Hepatocyte (in vitro differentiated cells): Measurements from ENCODE around the gene MATCAP1. TPM values are rescaled to one million over a fixed set of nuclear protein-coding genes. Genes with fewer than 3 reads are reported as not detected.

Experiments used
- DNase-seq: peaks from one replicate; pipeline ENCODE4 v3.0.0-alpha.2; 2016; ENCODE audit warnings: low spot score
- H2AFZ ChIP-seq: fragments of 200-600 bp; sonication (generic); 2 replicates; pipeline ENCODE4 v1.6.0; 2016; ENCODE audit warnings: antibody characterized with exemption, mild to moderate bottlenecking
- H3K27ac ChIP-seq: fragments of 200-600 bp; sonication (generic); 2 replicates; pipeline ENCODE4 v1.5.1; 2016; ENCODE audit warnings: mild to moderate bottlenecking
- H3K27me3 ChIP-seq: fragments of 200-600 bp; sonication (generic); 2 replicates; pipeline ENCODE4 v1.6.1; 2016
- H3K36me3 ChIP-seq: fragments of 200-600 bp; sonication (generic); replicated peaks from 2 replicates; pipeline ENCODE4 v1.5.1; 2016; ENCODE audit warnings: low read depth; ENCODE audit not compliant: insufficient read depth
- H3K4me1 ChIP-seq: fragments of 200-600 bp; sonication (generic); 2 replicates; pipeline ENCODE4 v1.5.1; 2016; ENCODE audit warnings: mild to moderate bottlenecking, moderate library complexity; ENCODE audit not compliant: insufficient read depth
- H3K4me2 ChIP-seq: fragments of 200-600 bp; sonication (generic); 2 replicates; pipeline ENCODE4 v1.6.0; 2016
- H3K4me3 ChIP-seq: fragments of 200-600 bp; sonication (generic); 2 replicates; pipeline ENCODE4 v1.5.1; 2016; ENCODE audit warnings: mild to moderate bottlenecking
- H3K79me2 ChIP-seq: fragments of 200-600 bp; sonication (generic); 2 replicates; pipeline ENCODE4 v1.6.0; 2017; ENCODE audit warnings: mild to moderate bottlenecking
- H3K9me2 ChIP-seq: fragments of 200-600 bp; sonication (generic); replicated peaks from 2 replicates; pipeline ENCODE4 v1.6.0; 2017; ENCODE audit warnings: mild to moderate bottlenecking; ENCODE audit not compliant: insufficient read depth
- H3K9me3 ChIP-seq: fragments of 200-600 bp; sonication (generic); 2 replicates; pipeline ENCODE4 v1.5.1; 2016; ENCODE audit warnings: low read depth, mild to moderate bottlenecking
- H4K20me1 ChIP-seq: fragments of 200-600 bp; sonication (generic); 2 replicates; pipeline ENCODE4 v1.6.0; 2016; ENCODE audit warnings: mild to moderate bottlenecking; ENCODE audit not compliant: insufficient read depth, poor library complexity, severe bottlenecking
- CTCF ChIP-seq: fragments of 200-600 bp; sonication (generic); IDR thresholded peaks from 2 replicates; pipeline ENCODE4 v1.5.1; 2016; ENCODE audit warnings: antibody characterized with exemption, mild to moderate bottlenecking; ENCODE audit not compliant: poor library complexity
- EZH2 ChIP-seq: fragments of 200-600 bp; sonication (generic); IDR thresholded peaks from 2 replicates; pipeline ENCODE4 v1.6.1; 2016; ENCODE audit warnings: antibody characterized with exemption, mild to moderate bottlenecking, borderline replicate concordance
- EZH2phosphoT487 ChIP-seq: fragments of 200-600 bp; sonication (generic); IDR thresholded peaks from one replicate; pipeline ENCODE4 v1.6.1; 2018; ENCODE audit warnings: antibody characterized with exemption, mild to moderate bottlenecking, low read depth, moderate library complexity; ENCODE audit not compliant: unreplicated experiment, severe bottlenecking
- WGBS: methylation state at CpG from one replicate; pipeline ENCODE4 v1.1.6; 2016; ENCODE audit warnings: low lambda C conversion rate; ENCODE audit errors: missing lambda C conversion rate; 5-methylcytosine and 5-hydroxymethylcytosine counted together
- polyA plus RNA-seq: library from polyadenylated mRNA; unstranded; fragments of >200 nt; fragmentation: Nextera tagmentation; extraction: Ambion mirVana; gene quantifications from 2 replicates; pipeline ENCODE4 v1.2.1, GENCODE V29; 2016
- total RNA-seq: library from RNA; depleted of rRNA; stranded (reverse); fragments of >200 nt; gene quantifications from 2 replicates; pipeline ENCODE4 v1.2.3, GENCODE V29; 2014

Gene MATCAP1
- total and polyA plus RNA-seq, 2 experiments from 2014 or later, result 22.3 to 25.4 TPM

- no peaks in the 10 kb centered on the region for H3K36me3 ChIP-seq
- DNase-seq, result no peak
- no peak overlapping the region for H3K27ac ChIP-seq
- no peaks in the 10 kb centered on the region for H4K20me1 ChIP-seq
- no peaks in the 10 kb centered on the region for H3K9me2 ChIP-seq
- TF ChIP-seq CTCF (no peak), EZH2 (no peak), EZH2phosphoT487 (no peak)
- WGBS, result 82% methylated on average over 7 of the region's 7 CpGs
- H3K4me3 ChIP-seq, result no peak overlapping the region
- no peaks in the 10 kb centered on the region for H3K9me3 ChIP-seq
- H2AFZ ChIP-seq, result no peak overlapping the region
- no peaks in the 10 kb centered on the region for H3K27me3 ChIP-seq
- no peak overlapping the region for H3K4me2 ChIP-seq
- no peaks in the 10 kb centered on the region for H3K4me1 ChIP-seq
- no peaks in the 10 kb centered on the region for H3K79me2 ChIP-seq
Measured at GRCh38 chr16:67211674-67212073, 27.9 kb upstream of the MATCAP1 start.

GRCh38 chr16:67210069-67210937, 26.5 kb upstream of the MATCAP1 start:
- no peak for DNase-seq
- no peaks in the 10 kb centered on the region for H3K27me3 ChIP-seq
- no peaks in the 10 kb centered on the region for H3K36me3 ChIP-seq
- H3K4me3 ChIP-seq, result no peak overlapping the region
- no peaks in the 10 kb centered on the region for H3K79me2 ChIP-seq
- H3K9me3 ChIP-seq, result no peaks in the 10 kb centered on the region
- no peak overlapping the region for H3K4me2 ChIP-seq
- H3K27ac ChIP-seq, result no peak overlapping the region
- H2AFZ ChIP-seq, result no peak overlapping the region
- no peaks in the 10 kb centered on the region for H4K20me1 ChIP-seq
- no peaks in the 10 kb centered on the region for H3K4me1 ChIP-seq
- 92% methylated on average over 25 of the region's 25 CpGs for WGBS
- H3K9me2 ChIP-seq, result no peaks in the 10 kb centered on the region
- TF ChIP-seq EZH2phosphoT487 (no peak), CTCF (no peak), EZH2 (no peak)

- Histone ChIP-seq H3K4me2 (no peak overlapping the region), H3K79me2 (no peaks in the 10 kb centered on the region), H3K36me3 (no peaks in the 10 kb centered on the region), H3K4me1 (no peaks in the 10 kb centered on the region), H3K9me3 (no peaks in the 10 kb centered on the region), H3K4me3 (no peak overlapping the region), H3K27me3 (no peaks in the 10 kb centered on the region), H3K9me2 (no peaks in the 10 kb centered on the region), H2AFZ (no peak overlapping the region), H4K20me1 (no peaks in the 10 kb centered on the region), H3K27ac (no peak overlapping the region)
- no peak for DNase-seq
- no peak for TF ChIP-seq CTCF
- no peak for TF ChIP-seq EZH2
- no peak for TF ChIP-seq EZH2phosphoT487
- WGBS, result 90% methylated on average over 8 of the region's 8 CpGs
Measured at GRCh38 chr16:67209565-67209964, 25.8 kb upstream of the MATCAP1 start.
